Measurements from ENCODE around the gene PERM1.
A peak's percentile ranks its signal among the peaks of the same experiment; 100 is the strongest.

PERM1 gene

DNA sequence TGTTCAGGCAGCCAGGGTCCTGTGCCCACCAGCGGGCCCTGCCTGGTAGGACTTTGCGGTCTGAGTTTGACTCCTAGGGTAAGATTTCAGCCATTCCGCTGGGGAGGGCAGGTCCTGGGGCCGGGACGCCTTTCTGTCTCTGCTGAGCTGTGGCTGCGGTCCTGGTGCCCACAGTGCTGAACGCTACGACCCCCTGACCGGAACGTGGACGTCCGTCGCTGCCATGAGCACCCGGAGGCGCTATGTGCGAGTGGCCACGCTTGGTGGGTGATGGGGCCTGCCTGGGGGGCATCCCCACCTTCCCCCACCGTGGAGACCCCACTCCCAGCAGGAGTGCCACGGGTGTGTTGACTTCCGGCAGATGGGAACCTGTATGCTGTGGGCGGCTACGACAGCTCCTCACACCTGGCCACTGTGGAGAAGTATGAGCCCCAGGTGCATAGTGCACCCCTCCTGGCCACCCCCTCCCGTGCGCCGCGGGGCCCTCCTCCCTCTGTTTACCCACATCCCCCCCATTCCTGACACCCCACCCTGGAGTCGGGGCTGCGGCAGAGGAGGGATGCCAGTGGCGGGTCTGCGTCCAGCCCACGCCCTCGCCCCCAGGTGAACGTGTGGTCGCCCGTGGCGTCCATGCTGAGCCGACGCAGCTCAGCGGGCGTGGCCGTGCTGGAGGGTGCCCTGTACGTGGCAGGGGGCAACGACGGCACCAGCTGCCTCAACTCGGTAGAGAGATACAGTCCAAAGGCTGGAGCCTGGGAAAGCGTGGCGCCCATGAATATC, 18.0 kb downstream of the PERM1 start:
- Histone ChIP-seq H3K4me3 (ENCODE audit: low read depth in 1 of 2, low read length in 2 of 2) (no peak overlapping the region), H3K27me3 (ENCODE audit: low read depth, low read length) (peaks cover 14% of the 10 kb centered on the region), H3K9me3 (ENCODE audit: control insufficient read depth in 1 of 2, low read length in 2 of 2) (no peaks in the 10 kb centered on the region), H3K27ac (ENCODE audit: low read length) (no peak overlapping the region), H3K36me3 (ENCODE audit: control insufficient read depth in 1 of 2, insufficient read depth in 2 of 2, low read length in 2 of 2) (peaks cover 0 to 11% of the 10 kb centered on the region in 2 donors), H3K4me1 (ENCODE audit: control insufficient read depth in 1 of 2, insufficient read depth in 2 of 2, low read length in 2 of 2) (peaks cover 0 to 28% of the 10 kb centered on the region in 2 donors)

DNA sequence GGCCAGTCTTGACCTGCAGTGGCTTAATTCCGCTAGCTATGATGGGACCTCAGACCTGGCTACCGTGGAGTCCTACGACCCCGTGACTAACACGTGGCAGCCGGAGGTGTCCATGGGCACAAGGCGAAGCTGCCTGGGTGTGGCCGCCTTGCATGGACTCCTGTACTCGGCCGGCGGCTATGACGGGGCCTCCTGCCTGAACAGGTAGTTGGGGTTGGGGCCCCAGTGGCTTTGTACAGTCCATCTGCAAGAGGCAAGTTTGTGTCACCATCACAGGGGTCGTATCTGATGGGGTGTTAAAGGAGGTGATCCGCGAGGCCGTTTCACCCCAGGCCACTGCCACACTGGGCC, 18.6 kb downstream of the PERM1 start:
- peaks cover 9% of the 10 kb centered on the region for H3K27me3 ChIP-seq (ENCODE audit: low read depth, low read length)
- H3K4me1 ChIP-seq (ENCODE audit: control insufficient read depth in 1 of 2, insufficient read depth in 2 of 2, low read length in 2 of 2): peaks cover 0 to 33% of the 10 kb centered on the region in 2 donors
- peaks cover 0 to 11% of the 10 kb centered on the region in 2 donors for H3K36me3 ChIP-seq (ENCODE audit: control insufficient read depth in 1 of 2, insufficient read depth in 2 of 2, low read length in 2 of 2)
- no peaks in the 10 kb centered on the region for H3K9me3 ChIP-seq (ENCODE audit: control insufficient read depth in 1 of 2, low read length in 2 of 2)
- no peak overlapping the region for H3K27ac ChIP-seq (ENCODE audit: low read length)
- H3K4me3 ChIP-seq (ENCODE audit: low read depth in 1 of 2, low read length in 2 of 2): no peak overlapping the region

DNA sequence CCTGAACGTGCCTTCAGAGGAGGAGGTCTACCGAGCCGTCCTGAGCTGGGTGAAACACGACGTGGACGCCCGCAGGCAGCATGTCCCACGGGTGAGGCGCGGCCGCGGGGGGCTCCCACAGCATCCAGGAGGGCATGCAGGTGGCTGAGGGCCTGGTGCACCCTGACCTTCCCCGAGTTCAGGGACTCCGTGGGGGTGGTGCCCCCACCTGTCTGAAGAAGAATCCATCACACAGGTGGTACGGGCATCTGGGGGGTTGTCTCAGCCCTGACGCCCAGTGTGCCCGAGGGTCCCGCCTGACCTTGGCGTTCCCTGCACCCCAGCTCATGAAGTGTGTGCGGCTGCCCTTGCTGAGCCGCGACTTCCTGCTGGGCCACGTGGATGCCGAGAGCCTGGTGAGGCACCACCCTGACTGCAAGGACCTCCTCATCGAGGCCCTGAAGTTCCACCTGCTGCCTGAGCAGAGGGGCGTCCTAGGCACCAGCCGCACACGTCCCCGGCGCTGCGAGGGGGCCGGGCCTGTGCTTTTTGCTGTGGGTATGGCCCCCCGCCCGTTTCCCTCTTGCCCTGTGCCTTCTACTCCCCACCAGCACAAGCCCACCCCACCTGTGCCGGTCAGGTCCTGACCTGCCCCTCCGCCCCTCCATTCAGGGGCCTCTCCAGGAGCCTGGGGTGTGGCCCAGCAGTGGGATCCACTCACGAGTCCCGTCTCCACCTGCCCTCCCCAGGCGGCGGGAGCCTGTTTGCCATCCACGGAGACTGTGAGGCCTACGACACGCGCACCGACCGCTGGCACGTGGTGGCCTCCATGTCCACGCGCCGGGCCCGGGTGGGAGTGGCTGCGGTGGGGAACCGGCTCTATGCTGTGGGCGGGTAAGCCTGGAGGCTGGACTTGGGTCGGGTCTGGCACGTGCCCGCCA, 19.3 kb downstream of the PERM1 start:
- Histone ChIP-seq H3K4me1 (ENCODE audit: control insufficient read depth in 1 of 2, insufficient read depth in 2 of 2, low read length in 2 of 2) (peaks cover 2 to 39% of the 10 kb centered on the region in 2 donors), H3K27ac (ENCODE audit: low read length) (no peak overlapping the region), H3K4me3 (ENCODE audit: low read depth in 1 of 2, low read length in 2 of 2) (no peak overlapping the region), H3K27me3 (ENCODE audit: low read depth, low read length) (peaks cover 3% of the 10 kb centered on the region), H3K9me3 (ENCODE audit: control insufficient read depth in 1 of 2, low read length in 2 of 2) (no peaks in the 10 kb centered on the region), H3K36me3 (ENCODE audit: control insufficient read depth in 1 of 2, insufficient read depth in 2 of 2, low read length in 2 of 2) (peaks cover 0 to 11% of the 10 kb centered on the region in 2 donors)

DNA sequence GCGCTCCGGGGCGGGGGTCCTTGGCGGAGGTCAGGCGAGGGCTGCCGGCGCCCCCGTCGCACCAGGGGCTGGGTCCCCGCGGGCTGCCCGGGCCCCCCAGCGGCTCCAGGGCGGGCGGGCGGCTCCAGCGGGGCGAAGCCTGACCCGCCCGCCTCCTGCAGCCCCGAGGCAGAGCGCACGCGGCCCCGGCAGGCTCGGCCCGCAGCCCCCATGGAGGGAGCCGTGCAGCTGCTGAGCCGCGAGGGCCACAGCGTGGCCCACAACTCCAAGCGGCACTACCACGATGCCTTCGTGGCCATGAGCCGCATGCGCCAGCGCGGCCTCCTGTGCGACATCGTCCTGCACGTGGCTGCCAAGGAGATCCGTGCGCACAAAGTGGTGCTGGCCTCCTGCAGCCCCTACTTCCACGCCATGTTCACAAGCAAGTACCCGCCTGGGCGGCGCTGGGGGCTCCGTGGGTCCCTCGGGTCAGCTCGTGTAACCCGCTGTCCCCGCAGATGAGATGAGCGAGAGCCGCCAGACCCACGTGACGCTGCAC, 20.7 kb downstream of the PERM1 start:
- Histone ChIP-seq H3K4me3 (ENCODE audit: low read depth in 1 of 2, low read length in 2 of 2) (peak overlapping the region in 1 of 2 donors; percentile 92), H3K27ac (ENCODE audit: low read length) (no peak overlapping the region), H3K9me3 (ENCODE audit: control insufficient read depth in 1 of 2, low read length in 2 of 2) (no peaks in the 10 kb centered on the region), H3K36me3 (ENCODE audit: control insufficient read depth in 1 of 2, insufficient read depth in 2 of 2, low read length in 2 of 2) (peaks cover 7 to 21% of the 10 kb centered on the region in 2 donors), H3K4me1 (ENCODE audit: control insufficient read depth in 1 of 2, insufficient read depth in 2 of 2, low read length in 2 of 2) (peaks cover 5 to 38% of the 10 kb centered on the region in 2 donors), H3K27me3 (ENCODE audit: low read depth, low read length) (no peaks in the 10 kb centered on the region)

DNA sequence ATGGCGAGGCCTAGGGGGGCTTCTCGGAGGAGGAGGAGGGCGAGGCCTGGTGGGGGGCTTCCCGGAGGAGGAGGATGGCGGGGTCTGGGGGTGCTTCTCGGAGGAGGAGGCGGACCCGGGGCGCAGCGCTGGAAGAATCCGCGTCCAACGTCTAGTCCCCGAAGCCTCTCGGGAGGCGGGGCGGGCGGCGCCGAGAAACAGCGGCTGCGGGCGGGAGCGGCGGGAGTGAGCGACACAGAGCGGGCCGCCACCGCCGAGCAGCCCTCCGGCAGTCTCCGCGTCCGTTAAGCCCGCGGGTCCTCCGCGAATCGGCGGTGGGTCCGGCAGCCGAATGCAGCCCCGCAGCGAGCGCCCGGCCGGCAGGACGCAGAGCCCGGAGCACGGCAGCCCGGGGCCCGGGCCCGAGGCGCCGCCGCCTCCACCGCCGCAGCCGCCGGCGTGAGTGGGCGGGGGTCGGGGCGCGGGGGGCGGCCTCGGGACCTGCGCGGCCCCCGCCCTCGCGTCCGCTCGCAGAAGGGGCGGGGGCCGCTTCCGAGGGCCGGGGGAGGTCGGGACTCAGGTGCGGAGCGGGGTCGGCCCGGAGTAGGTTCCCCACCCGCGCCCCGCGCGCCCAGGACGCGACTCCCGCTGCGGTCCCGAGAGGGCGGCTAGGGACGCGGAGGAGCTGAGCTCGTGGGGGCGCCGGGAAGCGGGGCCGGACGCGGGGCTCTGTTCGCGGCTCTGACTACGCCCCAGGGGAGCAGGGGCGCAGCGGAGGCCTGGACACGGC, 21.3 kb downstream of the PERM1 start, which contains the start of gene KLHL17:
KLHL17 (plus strand) TSS at position 222 of the 769 bp plus-strand sequence; CDS start at position 332, 110 bp downstream.
- Histone ChIP-seq H3K27ac (ENCODE audit: low read length) (no peak within 1 kb of the TSS), H3K4me1 (ENCODE audit: control insufficient read depth in 1 of 2, insufficient read depth in 2 of 2, low read length in 2 of 2) (peaks cover 5 to 34% of the 10 kb centered on the region in 2 donors), H3K4me3 (ENCODE audit: low read depth in 1 of 2, low read length in 2 of 2) (peak within 1 kb of the TSS in 1 of 2 donors; percentile 92), H3K9me3 (ENCODE audit: control insufficient read depth in 1 of 2, low read length in 2 of 2) (no peaks in the 10 kb centered on the region), H3K27me3 (ENCODE audit: low read depth, low read length) (no peaks in the 10 kb centered on the region), H3K36me3 (ENCODE audit: control insufficient read depth in 1 of 2, insufficient read depth in 2 of 2, low read length in 2 of 2) (peaks cover 13 to 27% of the 10 kb centered on the region in 2 donors)

DNA sequence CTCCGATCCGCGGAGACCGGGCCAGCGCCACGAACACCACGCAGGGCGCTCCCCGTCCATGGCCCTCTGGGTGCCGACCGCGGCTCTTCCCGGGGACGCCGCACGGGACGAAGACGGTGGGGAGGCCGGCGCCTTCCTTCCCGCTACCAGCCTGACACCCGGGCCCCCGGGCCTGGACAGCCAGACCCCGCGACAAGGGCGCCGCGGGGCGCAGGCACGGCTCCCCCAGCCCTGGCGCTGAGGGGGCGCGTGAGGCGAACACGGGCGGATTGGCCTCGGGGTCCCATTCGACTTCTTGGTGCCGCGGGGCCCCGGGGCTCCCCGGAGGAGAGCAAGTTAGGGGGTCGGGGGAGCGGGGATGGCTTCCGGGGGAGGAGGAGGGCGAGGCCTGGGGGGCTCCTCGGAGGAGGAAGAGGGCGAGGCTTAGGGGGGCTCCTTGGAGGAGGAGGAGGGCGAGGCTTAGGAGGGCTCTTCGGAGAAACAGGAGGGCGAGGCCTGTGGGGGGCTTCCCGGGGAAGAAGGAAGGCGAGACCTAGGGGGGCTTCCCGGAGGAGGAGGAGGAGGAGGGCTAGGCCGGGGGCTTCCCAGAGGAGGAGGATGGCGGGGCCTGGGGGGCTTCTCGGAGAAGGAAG, 22.0 kb downstream of the PERM1 start:
- H3K4me3 ChIP-seq (ENCODE audit: low read depth in 1 of 2, low read length in 2 of 2): peak overlapping the region in 1 of 2 donors; percentile 92
- H3K9me3 ChIP-seq (ENCODE audit: control insufficient read depth in 1 of 2, low read length in 2 of 2): no peaks in the 10 kb centered on the region
- H3K27me3 ChIP-seq (ENCODE audit: low read depth, low read length): no peaks in the 10 kb centered on the region
- peaks cover 5 to 34% of the 10 kb centered on the region in 2 donors for H3K4me1 ChIP-seq (ENCODE audit: control insufficient read depth in 1 of 2, insufficient read depth in 2 of 2, low read length in 2 of 2)
- no peak overlapping the region for H3K27ac ChIP-seq (ENCODE audit: low read length)
- H3K36me3 ChIP-seq (ENCODE audit: control insufficient read depth in 1 of 2, insufficient read depth in 2 of 2, low read length in 2 of 2): peaks cover 20 to 34% of the 10 kb centered on the region in 2 donors

DNA sequence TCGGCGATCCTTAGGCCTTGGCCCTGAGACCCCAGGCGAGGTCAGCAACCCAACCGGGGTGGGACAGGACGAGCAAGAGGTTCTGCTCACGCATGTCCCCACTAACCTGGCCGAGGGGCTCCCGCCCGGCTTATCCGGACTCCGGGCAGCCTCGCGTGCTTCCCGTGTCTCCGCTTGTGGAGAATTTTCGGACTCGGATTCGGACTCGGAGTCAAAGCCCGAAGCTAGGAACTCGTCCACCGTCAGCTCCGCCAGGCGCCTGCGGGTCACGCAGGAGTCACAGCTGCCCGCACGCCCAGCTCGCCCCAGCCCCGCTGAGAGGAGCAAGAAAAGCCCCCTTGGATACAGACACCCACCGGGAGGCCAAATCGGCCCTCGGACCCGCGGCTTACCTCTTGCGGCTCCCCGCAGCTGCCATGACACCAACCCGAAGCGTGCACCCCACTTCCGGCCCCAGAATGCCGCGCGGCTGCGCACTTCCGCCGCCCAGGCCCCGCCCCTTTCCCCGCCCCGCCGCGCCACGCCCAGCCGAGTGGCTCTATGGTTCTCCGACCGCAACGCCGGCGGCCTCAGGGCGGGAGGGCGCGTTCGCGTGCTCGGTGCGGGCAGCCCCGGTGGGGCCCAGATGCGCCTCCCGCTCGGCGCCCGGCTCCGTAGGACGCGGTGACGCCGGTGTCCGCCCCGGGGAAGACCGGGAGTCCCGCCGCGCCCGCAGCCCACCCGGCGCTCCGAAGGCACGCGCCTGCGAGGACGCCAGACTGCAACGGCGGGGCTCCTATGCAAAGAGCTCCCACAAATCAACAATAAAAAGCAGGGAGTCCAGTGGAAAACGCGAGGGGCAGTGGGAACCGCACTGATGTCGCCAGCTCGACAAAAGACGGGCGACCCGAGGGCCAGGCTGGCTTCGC, 22.8 kb downstream of the PERM1 start, which contains the start of gene NOC2L:
NOC2L (minus strand) TSS at position 434 of the 908 bp plus-strand sequence; CDS start at position 418, 16 bp downstream.
- H3K9me3 ChIP-seq (ENCODE audit: control insufficient read depth in 1 of 2, low read length in 2 of 2): no peaks in the 10 kb centered on the region

DNA sequence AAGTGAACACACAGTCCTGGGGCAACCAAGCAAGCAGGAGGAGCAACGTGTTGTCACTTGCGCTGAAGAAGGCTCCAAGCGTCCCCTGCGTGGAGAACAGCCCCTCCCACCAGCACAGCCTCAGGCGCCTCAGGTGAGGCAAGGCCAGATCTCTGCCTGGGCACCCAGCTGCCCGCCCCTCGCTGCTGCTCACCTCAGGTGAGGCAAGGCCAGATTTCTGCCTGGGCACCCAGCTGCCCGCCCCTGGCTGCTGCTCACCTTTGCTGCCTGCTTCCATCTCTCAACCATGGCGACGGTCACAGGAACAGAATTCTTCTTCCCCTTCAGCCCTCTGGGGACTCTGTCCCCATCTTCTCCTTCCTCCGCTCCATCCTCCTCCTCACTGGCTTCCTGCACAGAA, 25.3 kb downstream of the PERM1 start:
- Histone ChIP-seq H3K36me3 (ENCODE audit: control insufficient read depth in 1 of 2, insufficient read depth in 2 of 2, low read length in 2 of 2) (peaks cover 29 to 55% of the 10 kb centered on the region in 2 donors), H3K4me3 (ENCODE audit: low read depth in 1 of 2, low read length in 2 of 2) (no peak overlapping the region), H3K9me3 (ENCODE audit: control insufficient read depth in 1 of 2, low read length in 2 of 2) (no peaks in the 10 kb centered on the region), H3K4me1 (ENCODE audit: control insufficient read depth in 1 of 2, insufficient read depth in 2 of 2, low read length in 2 of 2) (peaks cover 5 to 34% of the 10 kb centered on the region in 2 donors), H3K27me3 (ENCODE audit: low read depth, low read length) (no peaks in the 10 kb centered on the region), H3K27ac (ENCODE audit: low read length) (no peak overlapping the region)

More for the DNA sequence above, 22.8 kb downstream of the PERM1 start, which contains the start of gene NOC2L:
- Histone ChIP-seq H3K27me3 (ENCODE audit: low read depth, low read length) (no peaks in the 10 kb centered on the region), H3K27ac (ENCODE audit: low read length) (peak within 1 kb of the TSS; percentile 56), H3K4me1 (ENCODE audit: control insufficient read depth in 1 of 2, insufficient read depth in 2 of 2, low read length in 2 of 2) (peaks cover 5 to 34% of the 10 kb centered on the region in 2 donors), H3K4me3 (ENCODE audit: low read depth in 1 of 2, low read length in 2 of 2) (peak within 1 kb of the TSS; percentile 92 to 96), H3K36me3 (ENCODE audit: control insufficient read depth in 1 of 2, insufficient read depth in 2 of 2, low read length in 2 of 2) (peaks cover 26 to 40% of the 10 kb centered on the region in 2 donors)

DNA sequence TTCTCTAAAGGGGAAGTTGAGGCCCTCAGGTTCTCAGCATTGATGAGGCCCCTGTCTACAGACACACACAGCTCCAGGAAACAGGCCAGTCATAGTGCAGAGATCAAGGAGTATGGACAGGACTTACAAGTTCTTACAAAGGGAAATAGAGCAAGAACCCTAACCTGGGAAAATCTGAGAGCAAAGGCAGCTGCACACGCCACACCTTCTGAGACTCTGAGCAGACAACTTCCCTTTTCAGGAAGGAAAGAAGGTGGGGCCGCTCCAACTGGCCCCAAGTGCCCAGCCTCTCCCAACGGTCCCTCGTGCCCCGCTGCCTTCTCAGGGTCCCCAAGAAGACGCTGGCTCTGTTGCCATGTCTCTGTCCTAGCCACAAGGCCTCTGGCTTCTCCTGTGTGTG, 26.4 kb downstream of the PERM1 start:
- Histone ChIP-seq H3K4me3 (ENCODE audit: low read depth in 1 of 2, low read length in 2 of 2) (no peak overlapping the region), H3K9me3 (ENCODE audit: control insufficient read depth in 1 of 2, low read length in 2 of 2) (no peaks in the 10 kb centered on the region), H3K4me1 (ENCODE audit: control insufficient read depth in 1 of 2, insufficient read depth in 2 of 2, low read length in 2 of 2) (peaks cover 5 to 29% of the 10 kb centered on the region in 2 donors), H3K27ac (ENCODE audit: low read length) (no peak overlapping the region), H3K27me3 (ENCODE audit: low read depth, low read length) (no peaks in the 10 kb centered on the region), H3K36me3 (ENCODE audit: control insufficient read depth in 1 of 2, insufficient read depth in 2 of 2, low read length in 2 of 2) (peaks cover 33 to 67% of the 10 kb centered on the region in 2 donors)
